HEK293T (cell line): ENCODE results near the gene PIEZO2.

Experiments used
- ARNT ChIP-seq: fragments of 450-650 bp; IDR thresholded peaks from 2 replicates; pipeline ENCODE4 v1.6.1; 2017; ENCODE audit warnings: mild to moderate bottlenecking
- BHLHE40 ChIP-seq: fragments of 450-650 bp; IDR thresholded peaks from 2 replicates; pipeline ENCODE4 v1.6.1; 2016; ENCODE audit warnings: mild to moderate bottlenecking, moderate library complexity, borderline replicate concordance
- CTBP1 ChIP-seq: fragments of 450-650 bp; IDR thresholded peaks from 2 replicates; pipeline ENCODE4 v1.6.1; 2016; ENCODE audit warnings: borderline replicate concordance
- ELF4 ChIP-seq: fragments of 450-650 bp; IDR thresholded peaks from 2 replicates; pipeline ENCODE4 v1.6.1; 2017; ENCODE audit warnings: antibody characterized with exemption
- FOXA1 ChIP-seq: fragments of 450-650 bp; IDR thresholded peaks from 2 replicates; pipeline ENCODE4 v1.6.1; 2016; ENCODE audit warnings: mild to moderate bottlenecking
- FOXK2 ChIP-seq: fragments of 450-650 bp; IDR thresholded peaks from 2 replicates; pipeline ENCODE4 v1.6.1; 2016; ENCODE audit warnings: mild to moderate bottlenecking
- FOXM1 ChIP-seq: fragments of 450-650 bp; IDR thresholded peaks from 2 replicates; pipeline ENCODE4 v1.6.1; 2017; ENCODE audit warnings: mild to moderate bottlenecking, borderline replicate concordance
- HDGF ChIP-seq: fragments of 450-650 bp; IDR thresholded peaks from 2 replicates; pipeline ENCODE4 v1.6.1; 2017; ENCODE audit warnings: antibody characterized with exemption, borderline replicate concordance
- NFRKB ChIP-seq: fragments of 450-650 bp; IDR thresholded peaks from 2 replicates; pipeline ENCODE4 v1.6.1; 2016; ENCODE audit warnings: mild to moderate bottlenecking, moderate library complexity
- PKNOX1 ChIP-seq: fragments of 450-650 bp; IDR thresholded peaks from 2 replicates; pipeline ENCODE4 v1.6.1; 2016
- SP1 ChIP-seq: fragments of 450-650 bp; IDR thresholded peaks from 2 replicates; pipeline ENCODE4 v1.6.1; 2017
- SUZ12 ChIP-seq: fragments of 450-650 bp; IDR thresholded peaks from 2 replicates; pipeline ENCODE4 v1.6.1; 2016; ENCODE audit warnings: mild to moderate bottlenecking
- TARDBP ChIP-seq: fragments of 450-650 bp; IDR thresholded peaks from 2 replicates; pipeline ENCODE4 v1.6.1; 2016

GRCh38 chr18:10847907-10848306 is 301.5 kb downstream of the PIEZO2 start:
- TF ChIP-seq TARDBP (no peak), FOXM1 (no peak), HDGF (no peak), FOXA1 (no peak), ARNT (no peak), SUZ12 (no peak), SP1 (no peak), PKNOX1 (no peak), CTBP1 (no peak), BHLHE40 (no peak), FOXK2 (no peak), NFRKB (no peak), ELF4 (no peak)
